Right cardiac atrium (tissue), 5 donors: ENCODE measurements around the gene KRT9. TPM values are rescaled to one million over a fixed set of nuclear protein-coding genes. Genes with fewer than 3 reads are reported as not detected.
"Not testable (repeated sequence)": the region's sequence is repeated elsewhere in the genome, so short reads cannot be mapped to it uniquely, and the experiment has no call there.

Experiments used
- ATAC-seq, 2 donors: fragments of 200-7000 bp; cut with Tn5 transposase; one replicate each; pipeline versions ENCODE4 v1.8.0 to v1.9.1; 2020; ENCODE audit warnings: moderate library complexity in 2 of 2, mild to moderate bottlenecking in 1 of 2
- DNase-seq, 3 donors: peaks; one replicate each; pipeline ENCODE4 v3.0.0-alpha.2; 2020
- H3K27ac ChIP-seq: one replicate; pipeline ENCODE4 v1.5.1; 2013; ENCODE audit warnings: mild to moderate bottlenecking, low read length, control low read depth, moderate library complexity
- H3K27me3 ChIP-seq: one replicate; pipeline ENCODE4 v1.6.1; 2013; ENCODE audit not compliant: control insufficient read depth, insufficient read depth
- H3K4me1 ChIP-seq: one replicate; pipeline ENCODE4 v1.6.1; 2013; ENCODE audit warnings: low read length; ENCODE audit not compliant: control insufficient read depth, insufficient read depth
- H3K4me3 ChIP-seq: one replicate; pipeline ENCODE4 v1.5.1; 2013; ENCODE audit warnings: low read length, control low read depth
- H3K9me3 ChIP-seq: one replicate; pipeline ENCODE4 v1.6.1; 2013; ENCODE audit warnings: low read length; ENCODE audit not compliant: control insufficient read depth
- WGBS: extraction: QIAGEN DNeasy Blood & Tissue Kit; methylation state at CpG from one replicate; pipeline ENCODE4 v1.1.7; 2013; 5-methylcytosine and 5-hydroxymethylcytosine counted together
- intact Hi-C, 4 donors: fragments of 100-400 bp; cut with DNase I; formaldehyde crosslinking; loops; one replicate each; pipeline versions ENCODE4 v1.11.0 to v1.14.0; 2022 to 2023
- polyA plus RNA-seq: library from polyadenylated mRNA; stranded (reverse); fragments of 200-250 nt; gene quantifications from one replicate; pipeline ENCODE4 v1.2.3, GENCODE V29; 2013
- total RNA-seq, 4 donors: library from RNA; stranded (reverse); fragmentation: NEBNext Ultra II Directional; extraction: Animal tissue kit (Norgen Biotek cat#: 25700); gene quantifications; one replicate each; pipeline ENCODE4 v1.2.1, GENCODE V29; 2021
- donor health status: healthy with polysubstance abuse.
- donor health status: DM: no; HTN: yes; CAD: no.
- donor health status: DM: no; HTN: no; CAD: no.
- donor health status: DM: no; HTN: yes; CAD: no; lungs with severe emphysema.
- donor health status: DM: yes; HTN: yes; CAD: no.

The KRT9 gene
- total and polyA plus RNA-seq, 5 donors, result not detected

DNA sequence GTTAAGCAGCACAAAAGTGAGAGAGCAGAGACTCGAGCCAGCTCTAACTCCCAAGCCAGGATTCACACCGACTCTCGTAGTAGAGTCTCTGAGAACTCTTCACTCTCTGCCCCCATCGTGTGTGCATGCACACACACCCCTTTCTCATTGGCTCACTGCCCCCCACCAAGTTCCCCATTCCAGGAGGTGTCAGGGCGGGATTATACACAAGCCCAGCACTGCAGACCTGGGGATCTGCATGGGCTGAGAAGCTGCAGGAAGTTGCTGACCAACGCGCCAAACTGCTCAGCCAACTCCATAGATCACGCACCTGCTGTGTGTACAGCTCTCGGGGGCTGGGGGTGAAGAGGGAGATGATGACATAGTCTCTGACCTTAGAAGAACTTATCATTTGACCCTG lies 42.9 kb upstream of the KRT9 start:
- intact Hi-C loops, ATAC-seq, H3K27ac ChIP-seq, H3K27me3 ChIP-seq, H3K4me1 ChIP-seq, DNase-seq, H3K4me3 ChIP-seq, H3K9me3 ChIP-seq: not testable (repeated sequence)
- WGBS, result 36% methylated on average over 9 of the region's 9 CpGs

DNA sequence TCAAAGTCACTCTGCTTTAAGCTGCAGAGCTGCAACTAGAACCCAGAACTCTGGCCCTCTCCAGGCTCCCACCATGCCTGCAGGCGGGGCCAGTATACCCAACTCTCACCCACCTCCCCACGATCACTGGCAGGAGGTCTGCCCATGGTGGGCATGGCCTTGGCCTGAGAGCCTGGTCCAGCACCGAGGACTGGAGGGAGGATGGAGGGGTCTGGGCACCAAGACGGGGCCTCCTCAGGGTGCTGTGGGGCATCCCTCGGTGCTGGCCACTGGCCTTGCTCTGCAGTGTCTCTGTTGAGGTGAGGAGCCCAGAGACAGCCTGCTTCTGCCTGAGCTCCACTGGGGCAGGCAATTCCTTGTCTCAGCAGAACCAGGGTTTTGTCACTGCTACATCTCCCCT lies 42.2 kb upstream of the KRT9 start:
- H3K27ac ChIP-seq, result no peak overlapping the region
- DNase-seq (no peak), ATAC-seq (no peak)
- 89% methylated on average over 5 of the region's 5 CpGs for WGBS
- H3K27me3 ChIP-seq, result no peaks in the 10 kb centered on the region
- H3K4me3 ChIP-seq, result no peak overlapping the region
- intact Hi-C loops, result no loop called here
- H3K4me1 ChIP-seq, result no peaks in the 10 kb centered on the region
- no peaks in the 10 kb centered on the region for H3K9me3 ChIP-seq

DNA sequence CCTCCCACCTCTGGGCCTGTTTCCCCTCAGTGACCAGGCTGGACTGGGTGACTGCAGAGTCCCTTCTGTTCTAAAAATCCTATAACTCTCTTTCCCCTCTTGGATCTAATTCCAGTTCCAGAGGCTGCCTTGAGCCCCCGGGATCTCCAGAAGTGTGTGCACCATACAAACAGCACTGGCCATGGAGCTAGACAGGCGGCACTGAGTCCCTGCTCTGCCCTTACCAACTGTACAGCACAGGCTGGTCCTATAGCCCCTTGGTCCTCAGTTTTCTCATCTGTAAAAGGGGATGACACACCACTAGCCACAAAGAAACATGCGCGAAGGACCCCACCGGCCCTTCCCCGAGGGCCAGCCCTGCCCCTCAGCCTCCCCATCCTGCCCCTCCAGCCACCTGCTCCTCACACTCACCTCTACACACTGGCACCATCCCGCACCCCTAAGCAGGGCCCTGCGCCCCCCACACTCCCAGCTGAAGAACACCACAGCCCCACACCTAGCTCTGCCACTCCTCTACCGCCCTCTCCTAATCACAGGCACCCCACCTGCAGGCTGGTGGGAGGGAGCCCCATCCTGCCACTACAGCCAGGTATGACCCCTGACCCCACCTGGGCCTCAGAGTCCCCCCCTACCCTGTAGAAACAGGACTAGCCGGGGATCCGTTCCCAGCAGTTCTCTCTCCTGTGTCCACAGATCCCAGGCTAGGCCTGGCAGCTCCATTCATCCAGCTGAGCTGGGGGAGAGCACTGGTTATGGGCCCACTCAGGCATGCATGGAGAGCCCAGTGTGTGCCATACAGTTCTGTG lies 41.6 kb upstream of the KRT9 start:
- DNase-seq (no peak), ATAC-seq (no peak)
- Histone ChIP-seq H3K27ac (no peak overlapping the region), H3K9me3 (no peaks in the 10 kb centered on the region), H3K27me3 (no peaks in the 10 kb centered on the region), H3K4me3 (no peak overlapping the region), H3K4me1 (no peaks in the 10 kb centered on the region)
- intact Hi-C loops, result no loop called here
- WGBS, result 90% methylated on average over 11 of the region's 11 CpGs

DNA sequence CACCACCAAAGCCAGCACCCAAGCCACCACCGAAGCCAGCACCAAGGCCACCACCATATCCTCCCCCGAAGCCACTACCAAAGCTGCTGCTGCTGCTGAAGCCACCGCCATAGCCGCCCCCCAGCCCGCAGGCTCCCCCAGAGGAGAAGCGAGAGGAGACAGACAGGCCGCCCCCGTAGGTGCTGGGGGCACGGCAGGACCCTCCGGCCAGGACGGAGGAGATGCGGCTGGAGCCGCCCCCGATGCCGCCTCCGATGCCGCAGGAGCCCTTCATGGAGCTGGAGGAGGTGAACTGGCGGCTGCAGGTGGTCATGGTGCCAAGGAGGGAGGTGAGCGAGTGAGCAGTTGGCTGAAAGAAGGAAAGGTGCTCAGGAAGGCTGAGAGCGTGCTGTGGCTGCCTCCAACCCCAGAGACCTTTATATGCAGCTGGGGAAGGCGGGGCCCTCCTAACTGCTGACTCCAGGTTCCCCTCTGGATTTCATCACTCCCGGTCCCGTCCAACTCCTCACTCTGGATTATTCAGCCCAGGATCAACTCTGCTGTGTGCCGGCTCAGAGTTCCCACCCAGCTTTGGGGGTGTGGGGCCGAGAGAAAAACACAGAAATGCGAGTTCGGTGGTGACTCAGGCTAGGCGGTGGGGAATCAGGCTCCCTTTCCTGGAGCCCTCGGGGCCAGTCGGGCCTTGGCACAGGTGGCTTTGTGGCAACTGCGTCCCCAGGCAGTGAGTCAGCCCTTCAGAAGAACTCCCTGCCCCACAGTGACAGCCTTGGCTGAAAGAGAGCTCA lies 40.7 kb upstream of the KRT9 start, which contains the start of gene KRT16:
KRT16 (minus strand) TSS at position 392 of the 785 bp plus-strand sequence; CDS start at position 313, 79 bp downstream.
- H3K9me3 ChIP-seq, ATAC-seq, H3K27me3 ChIP-seq, H3K4me3 ChIP-seq, H3K4me1 ChIP-seq, H3K27ac ChIP-seq, intact Hi-C loops, DNase-seq: not testable (repeated sequence)
- WGBS, result 75% methylated on average over 31 of the region's 31 CpGs

DNA sequence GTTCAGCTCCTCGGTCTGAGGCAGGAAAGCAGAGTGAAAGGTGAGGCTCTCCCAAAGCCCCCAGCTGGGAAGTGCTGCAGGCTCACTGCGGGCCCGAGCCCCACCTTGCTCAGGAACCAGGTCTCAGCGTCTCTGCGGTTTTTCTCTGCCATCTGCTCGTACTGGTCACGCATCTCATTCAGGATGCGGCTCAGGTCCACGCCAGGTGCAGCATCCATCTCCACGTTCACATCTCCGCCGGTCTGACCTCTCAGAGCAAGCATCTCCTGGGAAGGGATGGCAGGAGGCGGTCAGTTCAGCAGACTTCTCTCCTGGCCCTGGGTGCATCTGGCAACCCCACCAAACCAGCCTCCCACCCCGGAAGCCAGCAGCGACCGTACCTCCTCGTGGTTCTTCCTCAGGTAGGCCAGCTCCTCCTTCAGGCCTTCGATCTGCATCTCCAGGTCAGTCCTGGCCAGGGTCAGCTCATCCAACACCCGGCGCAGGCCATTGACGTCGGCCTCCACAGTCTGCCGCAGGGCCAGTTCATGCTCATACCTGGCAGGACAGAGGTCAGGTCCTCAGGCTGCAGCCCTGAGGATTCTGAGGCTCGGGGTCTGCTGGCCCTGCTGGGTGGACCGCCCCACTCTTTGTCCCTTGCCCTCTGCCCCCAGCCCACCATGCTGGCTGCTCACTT lies 39.2 kb upstream of the KRT9 start:
- no peak for ATAC-seq
- intact Hi-C loops, result no loop called here
- Histone ChIP-seq H3K9me3 (peaks cover 4% of the 10 kb centered on the region), H3K27me3 (no peaks in the 10 kb centered on the region), H3K4me1 (no peaks in the 10 kb centered on the region), H3K4me3 (no peak overlapping the region), H3K27ac (no peak overlapping the region)
- 89% methylated on average over 25 of the region's 25 CpGs for WGBS
- DNase-seq, result no peak

DNA sequence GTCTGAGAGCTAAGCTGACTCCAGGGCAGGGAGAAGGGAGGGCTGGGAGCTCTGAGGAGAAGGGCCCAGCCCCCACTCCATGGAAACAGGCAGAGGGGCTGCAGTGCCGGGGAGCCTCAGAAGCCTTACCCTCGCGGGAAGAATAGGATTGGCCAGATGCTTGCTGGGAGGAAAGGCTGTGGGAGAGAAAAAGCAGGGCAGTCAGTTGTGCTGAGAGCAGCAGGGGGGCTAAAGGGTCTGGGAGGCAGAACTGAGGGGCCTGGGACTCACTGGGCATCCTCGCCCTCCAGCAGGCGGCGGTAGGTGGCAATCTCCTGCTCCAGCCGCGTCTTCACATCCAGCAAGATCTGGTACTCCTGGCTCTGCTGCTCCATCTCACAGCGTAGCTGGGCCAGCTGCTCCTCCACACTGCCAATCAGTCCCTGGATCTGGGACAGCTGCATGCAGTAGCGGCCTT lies 38.2 kb upstream of the KRT9 start:
- DNase-seq, H3K4me3 ChIP-seq, H3K27ac ChIP-seq, H3K4me1 ChIP-seq, intact Hi-C loops, H3K27me3 ChIP-seq, ATAC-seq, H3K9me3 ChIP-seq: not testable (repeated sequence)
- WGBS, result 8% methylated on average over 10 of the region's 10 CpGs

DNA sequence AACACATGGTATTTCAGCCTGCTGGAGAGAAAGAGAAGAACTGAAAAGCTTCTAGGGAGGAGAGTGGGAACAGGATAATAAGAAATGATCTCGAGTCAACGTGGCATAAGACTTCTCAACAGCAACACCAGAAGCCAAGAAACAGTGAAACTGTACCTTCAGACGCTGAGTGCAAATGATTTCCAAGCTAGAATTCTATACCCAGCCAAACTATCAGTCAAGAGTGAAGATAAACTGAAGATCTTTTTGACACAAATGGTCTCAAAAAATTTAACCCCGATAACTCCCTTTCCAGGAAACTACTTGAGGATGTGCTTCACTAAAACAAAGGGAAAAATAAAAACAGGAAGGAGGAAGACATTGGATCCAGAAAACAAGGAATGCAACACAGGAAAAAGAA lies 35.1 kb upstream of the KRT9 start:
- intact Hi-C loops, ATAC-seq, H3K27ac ChIP-seq, H3K27me3 ChIP-seq, DNase-seq, H3K4me3 ChIP-seq, H3K9me3 ChIP-seq, H3K4me1 ChIP-seq: not testable (repeated sequence)
- 89% methylated on average over 4 of the region's 4 CpGs for whole genome bisulfite sequencing

DNA sequence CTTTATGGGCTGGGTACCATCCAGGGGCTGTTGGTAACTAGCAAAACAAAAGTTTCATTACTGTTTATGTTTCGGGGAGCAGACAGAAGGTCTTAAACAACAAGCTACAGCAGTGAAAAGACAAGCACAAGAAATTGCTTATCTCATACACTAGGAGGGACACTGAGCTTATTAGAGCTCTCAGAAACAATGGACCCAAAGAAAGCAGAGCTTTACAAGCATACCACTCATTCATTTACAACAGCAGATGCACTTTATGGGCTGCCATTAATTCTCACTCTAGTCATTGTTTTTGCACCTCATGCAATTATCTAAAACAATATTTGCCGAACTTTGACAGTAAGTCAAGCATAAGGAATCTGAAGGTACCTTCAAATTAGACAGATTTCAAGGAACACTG lies 30.7 kb upstream of the KRT9 start:
- intact Hi-C loops, result no loop called here
- 64% methylated on average over 2 of the region's 2 CpGs for WGBS
- no peak overlapping the region for H3K27ac ChIP-seq
- peaks cover 4% of the 10 kb centered on the region for H3K9me3 ChIP-seq
- H3K4me1 ChIP-seq, result no peaks in the 10 kb centered on the region
- no peak overlapping the region for H3K4me3 ChIP-seq
- ATAC-seq (no peak), DNase-seq (no peak)
- no peaks in the 10 kb centered on the region for H3K27me3 ChIP-seq

DNA sequence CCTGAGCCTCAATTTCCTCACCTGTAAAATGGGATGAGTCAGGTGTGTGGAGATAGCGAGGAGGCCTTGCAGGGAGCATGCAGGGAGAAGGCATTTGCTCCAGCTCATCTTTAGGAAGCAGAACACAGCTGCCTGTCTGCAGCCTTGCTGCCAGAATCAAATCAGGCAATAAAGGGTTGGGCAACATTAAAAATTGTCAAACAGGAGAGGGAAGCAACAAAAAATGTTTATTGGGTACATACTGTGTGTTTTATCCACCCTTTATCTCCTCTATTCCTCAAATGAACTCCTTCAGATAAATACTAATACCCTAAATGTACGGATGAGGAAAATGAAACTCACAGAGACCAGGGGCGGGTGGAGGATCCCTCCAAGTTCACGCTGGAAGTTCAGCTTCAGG lies 28.5 kb upstream of the KRT9 start:
- H3K9me3 ChIP-seq, result no peaks in the 10 kb centered on the region
- H3K4me1 ChIP-seq, result no peaks in the 10 kb centered on the region
- ATAC-seq (no peak), DNase-seq (no peak)
- intact Hi-C loops, result no loop called here
- no peak overlapping the region for H3K4me3 ChIP-seq
- 59% methylated on average over 4 of the region's 4 CpGs for WGBS
- no peaks in the 10 kb centered on the region for H3K27me3 ChIP-seq
- no peak overlapping the region for H3K27ac ChIP-seq

DNA sequence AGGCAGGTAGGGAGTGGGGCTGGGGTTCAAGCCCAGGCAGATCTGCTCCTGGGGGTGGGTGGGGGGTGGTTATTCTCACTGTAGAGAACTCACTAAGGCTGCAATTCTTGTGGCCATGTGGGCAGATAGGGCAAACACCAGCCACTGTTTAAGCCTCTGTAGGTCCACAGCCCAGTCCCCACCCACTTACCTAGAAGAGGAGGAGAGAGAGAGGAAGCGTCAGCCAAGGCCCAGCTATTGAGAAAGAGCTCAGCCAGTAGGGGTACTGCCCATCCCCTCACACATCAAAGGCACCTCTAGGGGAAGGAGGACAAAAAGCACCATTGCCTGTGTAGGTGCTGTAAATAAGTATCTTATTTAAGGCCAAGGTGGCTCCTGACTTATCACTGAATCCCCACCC lies 27.8 kb upstream of the KRT9 start:
- DNase-seq, result no peak
- no peak overlapping the region for H3K4me3 ChIP-seq
- no peaks in the 10 kb centered on the region for H3K4me1 ChIP-seq
- H3K27me3 ChIP-seq, result no peaks in the 10 kb centered on the region
- no peaks in the 10 kb centered on the region for H3K9me3 ChIP-seq
- WGBS, result 60% methylated on average over 1 of the region's 1 CpG
- intact Hi-C loops, result no loop called here
- no peak overlapping the region for H3K27ac ChIP-seq
- no peak for ATAC-seq

DNA sequence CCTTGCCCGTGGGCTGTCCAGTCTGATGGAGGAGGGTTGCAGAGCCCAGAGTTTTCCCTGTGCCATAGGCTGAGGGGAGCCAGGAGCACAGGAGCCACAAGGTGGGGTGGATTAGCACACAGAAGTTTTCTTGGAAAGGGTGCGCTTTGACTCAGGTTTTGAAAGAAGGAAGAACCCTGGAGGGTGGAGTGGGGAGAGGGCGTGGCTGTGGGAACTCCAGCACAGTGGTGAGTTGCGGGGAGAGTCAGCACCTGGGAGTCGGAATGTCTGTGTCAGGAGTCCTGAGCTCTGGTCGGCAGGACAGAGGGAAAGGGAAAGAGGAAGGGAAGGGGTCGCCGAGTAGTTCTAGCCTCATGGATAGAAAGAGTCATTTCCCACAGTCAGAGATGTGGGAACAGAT lies 23.7 kb upstream of the KRT9 start:
- ATAC-seq, result no peak
- H3K4me1 ChIP-seq, result no peaks in the 10 kb centered on the region
- intact Hi-C loops, result no loop called here
- 76% methylated on average over 8 of the region's 8 CpGs for WGBS
- no peak overlapping the region for H3K4me3 ChIP-seq
- DNase-seq, result no peak
- no peak overlapping the region for H3K27ac ChIP-seq
- H3K27me3 ChIP-seq, result no peaks in the 10 kb centered on the region
- H3K9me3 ChIP-seq, result no peaks in the 10 kb centered on the region
